ENCODE results near the gene RSF1.

- TF ChIP-seq, protein P1, sequence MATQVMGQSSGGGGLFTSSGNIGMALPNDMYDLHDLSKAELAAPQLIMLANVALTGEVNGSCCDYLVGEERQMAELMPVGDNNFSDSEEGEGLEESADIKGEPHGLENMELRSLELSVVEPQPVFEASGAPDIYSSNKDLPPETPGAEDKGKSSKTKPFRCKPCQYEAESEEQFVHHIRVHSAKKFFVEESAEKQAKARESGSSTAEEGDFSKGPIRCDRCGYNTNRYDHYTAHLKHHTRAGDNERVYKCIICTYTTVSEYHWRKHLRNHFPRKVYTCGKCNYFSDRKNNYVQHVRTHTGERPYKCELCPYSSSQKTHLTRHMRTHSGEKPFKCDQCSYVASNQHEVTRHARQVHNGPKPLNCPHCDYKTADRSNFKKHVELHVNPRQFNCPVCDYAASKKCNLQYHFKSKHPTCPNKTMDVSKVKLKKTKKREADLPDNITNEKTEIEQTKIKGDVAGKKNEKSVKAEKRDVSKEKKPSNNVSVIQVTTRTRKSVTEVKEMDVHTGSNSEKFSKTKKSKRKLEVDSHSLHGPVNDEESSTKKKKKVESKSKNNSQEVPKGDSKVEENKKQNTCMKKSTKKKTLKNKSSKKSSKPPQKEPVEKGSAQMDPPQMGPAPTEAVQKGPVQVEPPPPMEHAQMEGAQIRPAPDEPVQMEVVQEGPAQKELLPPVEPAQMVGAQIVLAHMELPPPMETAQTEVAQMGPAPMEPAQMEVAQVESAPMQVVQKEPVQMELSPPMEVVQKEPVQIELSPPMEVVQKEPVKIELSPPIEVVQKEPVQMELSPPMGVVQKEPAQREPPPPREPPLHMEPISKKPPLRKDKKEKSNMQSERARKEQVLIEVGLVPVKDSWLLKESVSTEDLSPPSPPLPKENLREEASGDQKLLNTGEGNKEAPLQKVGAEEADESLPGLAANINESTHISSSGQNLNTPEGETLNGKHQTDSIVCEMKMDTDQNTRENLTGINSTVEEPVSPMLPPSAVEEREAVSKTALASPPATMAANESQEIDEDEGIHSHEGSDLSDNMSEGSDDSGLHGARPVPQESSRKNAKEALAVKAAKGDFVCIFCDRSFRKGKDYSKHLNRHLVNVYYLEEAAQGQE (IDR thresholded peaks at IDR 0.05; ENCODE audit: insufficient read depth in 1 of 2, low read depth in 2 of 2, low read length in 1 of 2): no peak
- TF ChIP-seq, protein P2, sequence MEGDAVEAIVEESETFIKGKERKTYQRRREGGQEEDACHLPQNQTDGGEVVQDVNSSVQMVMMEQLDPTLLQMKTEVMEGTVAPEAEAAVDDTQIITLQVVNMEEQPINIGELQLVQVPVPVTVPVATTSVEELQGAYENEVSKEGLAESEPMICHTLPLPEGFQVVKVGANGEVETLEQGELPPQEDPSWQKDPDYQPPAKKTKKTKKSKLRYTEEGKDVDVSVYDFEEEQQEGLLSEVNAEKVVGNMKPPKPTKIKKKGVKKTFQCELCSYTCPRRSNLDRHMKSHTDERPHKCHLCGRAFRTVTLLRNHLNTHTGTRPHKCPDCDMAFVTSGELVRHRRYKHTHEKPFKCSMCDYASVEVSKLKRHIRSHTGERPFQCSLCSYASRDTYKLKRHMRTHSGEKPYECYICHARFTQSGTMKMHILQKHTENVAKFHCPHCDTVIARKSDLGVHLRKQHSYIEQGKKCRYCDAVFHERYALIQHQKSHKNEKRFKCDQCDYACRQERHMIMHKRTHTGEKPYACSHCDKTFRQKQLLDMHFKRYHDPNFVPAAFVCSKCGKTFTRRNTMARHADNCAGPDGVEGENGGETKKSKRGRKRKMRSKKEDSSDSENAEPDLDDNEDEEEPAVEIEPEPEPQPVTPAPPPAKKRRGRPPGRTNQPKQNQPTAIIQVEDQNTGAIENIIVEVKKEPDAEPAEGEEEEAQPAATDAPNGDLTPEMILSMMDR (IDR thresholded peaks at IDR 0.05): no peak
- no peak for TF ChIP-seq SIN3A (IDR thresholded peaks at IDR 0.05; ENCODE audit: borderline replicate concordance, insufficient read depth, low read depth, low read length)
- no peak for TF ChIP-seq TCF7L2 (IDR thresholded peaks at IDR 0.05; ENCODE audit: low read depth, low read length)
- TF ChIP-seq POLR2AphosphoS5 (IDR thresholded peaks at IDR 0.05; ENCODE audit: low read depth, low read length): no peak
These were observed 151.8 kb downstream of the RSF1 start for GRCh38 chr11:77668760-77669159.

Data from Panc1 (cell line).